ENCODE data around the gene CFAP73. TPM values are rescaled to one million over a fixed set of nuclear protein-coding genes. Genes with fewer than 3 reads are reported as not detected.
"Not testable (repeated sequence)": the region's sequence is repeated elsewhere in the genome, so short reads cannot be mapped to it uniquely, and the experiment has no call there.

CFAP73 gene
- total RNA-seq, 2 experiments from 2014 or later: not detected

GRCh38 chr12:113112043-113112899 lies 37.3 kb upstream of the CFAP73 start:
- no peak for ATAC-seq
- no peak overlapping the region for H3K4me3 Mint-ChIP-seq
- no peak overlapping the region for H3K27ac Mint-ChIP-seq
- H3K4me1 Mint-ChIP-seq: peaks cover 3% of the 10 kb centered on the region
- CTCF ChIA-PET: interaction anchor here (1.4 kb wide), 1 partner anchor 14 kb away, joined by 3 read pairs; no protein-coding TSS in a partner anchor
- H3K36me3 Mint-ChIP-seq: no peaks in the 10 kb centered on the region
- no peak for DNase-seq
- H3K27me3 Mint-ChIP-seq: no peaks in the 10 kb centered on the region
- H3K9me3 Mint-ChIP-seq (ENCODE audit: low read depth): no peaks in the 10 kb centered on the region

DNA sequence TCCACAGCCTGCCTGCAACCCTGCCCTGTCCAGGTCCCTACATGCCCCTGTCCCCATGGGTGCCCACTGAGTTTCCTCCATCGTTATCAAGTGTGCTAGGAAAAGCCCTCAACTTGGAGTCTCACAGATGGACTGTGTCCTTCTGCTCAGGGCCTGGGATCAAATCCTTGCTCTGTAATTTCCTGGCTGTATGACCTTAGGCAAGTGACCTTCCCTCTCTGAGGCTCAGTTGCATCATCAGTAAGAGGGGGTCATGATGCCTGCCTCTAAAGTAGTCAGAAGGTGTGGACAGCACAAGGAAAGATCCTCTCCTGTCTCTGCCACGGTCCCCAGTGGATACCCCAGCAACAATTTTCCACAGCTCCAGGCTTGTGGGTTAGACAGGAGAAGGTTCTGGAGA lies 36.1 kb upstream of the CFAP73 start:
- no peaks in the 10 kb centered on the region for H3K36me3 Mint-ChIP-seq
- CTCF ChIA-PET: interaction anchor here (1.4 kb wide), 1 partner anchor 15 kb away, joined by 3 read pairs; no protein-coding TSS in a partner anchor
- H3K4me1 Mint-ChIP-seq: peaks cover 3% of the 10 kb centered on the region
- no peak overlapping the region for H3K4me3 Mint-ChIP-seq
- no peaks in the 10 kb centered on the region for H3K9me3 Mint-ChIP-seq (ENCODE audit: low read depth)
- H3K27me3 Mint-ChIP-seq: peaks cover 2% of the 10 kb centered on the region
- DNase-seq: no peak
- no peak overlapping the region for H3K27ac Mint-ChIP-seq
- ATAC-seq: no peak

DNA sequence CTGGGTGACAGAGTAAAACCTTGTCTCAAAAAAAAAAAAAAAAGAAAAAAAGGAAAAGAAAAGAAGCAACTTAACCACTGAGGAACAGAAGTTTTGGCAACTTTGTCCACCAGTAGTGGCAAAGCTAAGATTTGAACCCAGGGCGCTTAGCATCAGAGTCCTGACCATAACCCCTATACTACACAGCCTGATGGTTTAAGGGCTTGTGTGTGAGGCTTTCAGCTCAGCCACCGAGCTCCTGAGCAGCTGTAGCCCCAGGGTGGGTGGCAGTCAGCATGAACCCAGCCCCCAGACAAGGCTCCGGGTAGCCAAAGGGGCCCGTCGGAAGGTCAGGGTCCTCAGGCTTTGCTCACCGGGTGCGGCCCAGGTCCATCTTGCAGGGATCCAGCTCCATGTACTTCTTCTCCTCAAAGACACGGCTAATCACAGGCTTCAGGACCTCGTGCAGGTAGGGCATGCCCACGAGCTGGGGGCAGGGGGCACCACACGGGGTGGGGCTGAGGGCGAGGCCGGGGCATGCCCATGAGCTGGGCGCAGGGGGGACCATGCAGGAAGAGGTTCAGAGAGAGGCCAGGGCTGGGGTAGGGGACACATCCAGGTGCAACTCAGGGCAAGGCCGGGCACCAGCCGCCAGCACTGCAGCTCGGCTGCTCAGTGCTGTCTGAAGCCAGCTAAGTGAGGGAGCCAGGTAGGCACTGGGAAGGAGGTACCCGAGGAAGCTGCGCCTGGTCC lies 34.9 kb upstream of the CFAP73 start:
- Mint-ChIP-seq H3K9me3 (ENCODE audit: low read depth) (no peaks in the 10 kb centered on the region), H3K4me3 (no peak overlapping the region), H3K36me3 (no peaks in the 10 kb centered on the region), H3K4me1 (peaks cover 3% of the 10 kb centered on the region), H3K27ac (no peak overlapping the region), H3K27me3 (peaks cover 2% of the 10 kb centered on the region)
- ATAC-seq: no peak
- CTCF ChIA-PET: interaction anchor here (1.5 kb wide), 1 partner anchor 39 kb away, joined by 5 read pairs; no protein-coding TSS in a partner anchor
- DNase-seq: no peak

DNA sequence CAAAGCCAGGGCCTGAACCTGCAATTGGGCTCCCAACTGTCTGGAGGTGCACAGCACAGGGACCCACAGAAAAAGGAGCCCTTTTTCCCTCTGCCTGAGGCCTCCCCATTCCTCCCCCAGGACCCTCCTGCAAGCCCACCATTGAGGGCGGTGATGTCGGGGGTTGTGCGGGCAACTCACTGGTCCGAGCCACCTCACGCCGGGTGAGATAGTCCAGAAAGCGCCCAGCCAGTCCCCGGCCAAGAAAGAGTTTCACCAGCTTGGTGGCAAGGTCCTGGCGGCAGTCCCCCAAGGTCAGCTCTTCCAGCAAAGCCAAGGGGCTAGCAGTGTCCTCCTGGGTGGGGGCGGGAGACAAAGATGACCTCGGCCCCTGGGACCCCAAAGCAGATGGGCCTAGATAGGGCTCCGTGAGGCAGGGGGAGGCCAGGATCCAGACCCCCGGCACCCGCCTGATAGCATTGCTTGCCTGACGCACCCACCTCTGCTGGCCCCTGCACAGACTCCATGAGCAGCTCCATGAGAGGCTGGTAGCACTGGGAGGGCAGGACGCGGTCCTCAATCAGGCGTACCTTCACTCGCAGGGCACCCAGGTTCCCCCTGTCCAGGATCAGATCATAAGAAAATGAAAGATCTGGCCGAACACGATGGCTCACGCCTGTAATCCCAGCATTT lies 33.9 kb upstream of the CFAP73 start:
- H3K36me3 Mint-ChIP-seq: no peaks in the 10 kb centered on the region
- no peak overlapping the region for H3K27ac Mint-ChIP-seq
- CTCF ChIA-PET: interaction anchor here (1.4 to 1.5 kb wide), 2 partner anchors 38 to 59 kb away, joined by 3 to 5 read pairs; no protein-coding TSS in a partner anchor
- DNase-seq: no peak
- no peak for ATAC-seq
- H3K27me3 Mint-ChIP-seq: peaks cover 2% of the 10 kb centered on the region
- H3K9me3 Mint-ChIP-seq (ENCODE audit: low read depth): no peaks in the 10 kb centered on the region
- no peak overlapping the region for H3K4me3 Mint-ChIP-seq
- no peaks in the 10 kb centered on the region for H3K4me1 Mint-ChIP-seq

DNA sequence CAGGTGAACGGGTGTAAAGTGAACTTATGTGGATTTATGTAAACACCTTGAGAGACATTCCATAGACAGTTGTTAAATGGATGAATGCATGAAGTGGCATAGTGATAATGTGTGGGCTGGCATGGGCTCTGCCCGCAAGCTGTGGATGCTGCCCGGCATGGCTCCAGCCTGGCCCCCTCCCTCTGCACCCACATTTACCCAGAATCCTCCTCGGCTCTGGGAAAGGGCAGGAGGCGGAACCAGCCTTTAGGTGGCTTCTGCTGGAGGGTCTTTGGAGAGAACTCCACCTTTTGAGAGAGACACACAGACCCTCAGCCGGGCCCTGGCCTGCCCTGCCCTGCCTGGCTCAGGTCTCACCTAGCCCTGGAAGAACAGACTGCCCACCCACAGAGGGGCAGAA lies 32.6 kb upstream of the CFAP73 start:
- CTCF ChIA-PET: no interaction called here
- no peaks in the 10 kb centered on the region for H3K9me3 Mint-ChIP-seq (ENCODE audit: low read depth)
- H3K4me3 Mint-ChIP-seq: no peak overlapping the region
- DNase-seq (no peak), ATAC-seq (no peak)
- no peak overlapping the region for H3K27ac Mint-ChIP-seq
- peaks cover 7% of the 10 kb centered on the region for H3K27me3 Mint-ChIP-seq
- no peaks in the 10 kb centered on the region for H3K4me1 Mint-ChIP-seq
- H3K36me3 Mint-ChIP-seq: no peaks in the 10 kb centered on the region

DNA sequence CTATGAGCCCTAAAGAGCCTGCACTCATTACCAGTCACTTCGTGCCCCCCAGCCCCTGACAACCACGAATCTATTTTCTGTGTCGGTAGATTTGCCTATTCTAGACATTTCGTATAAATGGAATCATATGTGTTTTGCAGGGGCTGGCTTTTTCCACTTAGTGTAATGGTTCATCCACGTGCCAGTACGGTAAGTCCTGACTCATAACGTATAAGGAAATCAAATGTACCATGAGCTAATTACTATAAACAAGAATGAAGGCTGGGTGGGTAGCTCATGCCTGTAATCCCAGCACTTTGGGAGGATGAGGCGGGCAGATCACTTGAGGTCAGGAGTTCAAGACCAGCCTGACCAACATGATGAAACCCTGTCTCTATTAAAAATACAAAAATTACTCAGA lies 31.8 kb upstream of the CFAP73 start:
- H3K4me1 Mint-ChIP-seq; CTCF ChIA-PET; DNase-seq; H3K36me3 Mint-ChIP-seq; ATAC-seq; H3K9me3 Mint-ChIP-seq (ENCODE audit: low read depth); H3K27ac Mint-ChIP-seq; H3K4me3 Mint-ChIP-seq: not testable (repeated sequence)
- H3K27me3 Mint-ChIP-seq: peaks cover 12% of the 10 kb centered on the region

- no peaks in the 10 kb centered on the region for H3K36me3 Mint-ChIP-seq
- no peak overlapping the region for H3K27ac Mint-ChIP-seq
- H3K4me1 Mint-ChIP-seq: no peaks in the 10 kb centered on the region
- H3K4me3 Mint-ChIP-seq: no peak overlapping the region
- CTCF ChIA-PET: no interaction called here
- no peak for ATAC-seq
- no peaks in the 10 kb centered on the region for H3K9me3 Mint-ChIP-seq (ENCODE audit: low read depth)
- DNase-seq: no peak
- H3K27me3 Mint-ChIP-seq: peaks cover 14% of the 10 kb centered on the region
Measured at GRCh38 chr12:113118142-113118541, 31.4 kb upstream of the CFAP73 start.

GRCh38 chr12:113119980-113120669 lies 29.4 kb upstream of the CFAP73 start:
- CTCF ChIA-PET: interaction anchor here (0.8 to 1.5 kb wide), 2 partner anchors 11 to 71 kb away, joined by 3 to 5 read pairs; no protein-coding TSS in a partner anchor
- Mint-ChIP-seq H3K4me3 (no peak overlapping the region), H3K9me3 (ENCODE audit: low read depth) (no peaks in the 10 kb centered on the region), H3K36me3 (no peaks in the 10 kb centered on the region), H3K4me1 (no peaks in the 10 kb centered on the region), H3K27me3 (peaks cover 14% of the 10 kb centered on the region), H3K27ac (no peak overlapping the region)
- ATAC-seq (no peak), DNase-seq (no peak)

- H3K9me3 Mint-ChIP-seq (ENCODE audit: low read depth): no peaks in the 10 kb centered on the region
- H3K4me1 Mint-ChIP-seq: no peaks in the 10 kb centered on the region
- peaks cover 14% of the 10 kb centered on the region for H3K27me3 Mint-ChIP-seq
- no peak overlapping the region for H3K27ac Mint-ChIP-seq
- ATAC-seq (no peak), DNase-seq (no peak)
- CTCF ChIA-PET: interaction anchor here (0.8 to 1.5 kb wide), 3 partner anchors 10 to 71 kb away, joined by 3 to 5 read pairs (median 3); no protein-coding TSS in a partner anchor
- H3K36me3 Mint-ChIP-seq: no peaks in the 10 kb centered on the region
- no peak overlapping the region for H3K4me3 Mint-ChIP-seq
Measured at GRCh38 chr12:113120670-113121370, 28.7 kb upstream of the CFAP73 start.

DNA sequence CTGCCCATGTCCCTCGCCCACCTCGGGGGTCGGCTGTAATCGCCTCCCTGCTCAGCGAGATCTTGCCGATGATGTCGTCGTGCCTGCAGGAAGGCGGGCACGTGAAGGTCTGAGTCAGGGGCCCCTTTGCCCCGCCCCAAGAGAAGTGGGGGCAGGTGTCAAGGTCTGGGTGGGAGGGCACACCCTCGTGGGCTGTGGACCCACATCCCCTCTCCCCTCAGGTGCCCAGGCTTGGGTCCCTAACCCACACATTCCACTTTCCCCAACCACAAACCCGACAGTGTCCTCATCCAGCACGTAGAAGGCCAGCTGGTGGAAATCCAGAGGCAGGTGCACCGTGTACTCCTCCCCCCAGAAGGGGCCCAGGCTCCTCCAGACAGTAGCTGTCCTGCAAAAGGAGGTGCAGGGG lies 21.7 kb upstream of the CFAP73 start:
- Mint-ChIP-seq H3K4me1 (no peaks in the 10 kb centered on the region), H3K27me3 (peaks cover 5% of the 10 kb centered on the region), H3K36me3 (no peaks in the 10 kb centered on the region), H3K9me3 (ENCODE audit: low read depth) (no peaks in the 10 kb centered on the region), H3K27ac (no peak overlapping the region), H3K4me3 (no peak overlapping the region)
- DNase-seq: no peak
- ATAC-seq: no peak
- CTCF ChIA-PET: no interaction called here

GRCh38 chr12:113128802-113129663 lies 20.5 kb upstream of the CFAP73 start:
- Mint-ChIP-seq H3K27ac (no peak overlapping the region), H3K27me3 (peaks cover 3% of the 10 kb centered on the region), H3K4me3 (no peak overlapping the region), H3K9me3 (ENCODE audit: low read depth) (no peaks in the 10 kb centered on the region), H3K36me3 (no peaks in the 10 kb centered on the region), H3K4me1 (no peaks in the 10 kb centered on the region)
- CTCF ChIA-PET: no interaction called here
- DNase-seq (no peak), ATAC-seq (peak; percentile 14)
